ENCODE results near the gene IFNK.

IFNK gene

DNA sequence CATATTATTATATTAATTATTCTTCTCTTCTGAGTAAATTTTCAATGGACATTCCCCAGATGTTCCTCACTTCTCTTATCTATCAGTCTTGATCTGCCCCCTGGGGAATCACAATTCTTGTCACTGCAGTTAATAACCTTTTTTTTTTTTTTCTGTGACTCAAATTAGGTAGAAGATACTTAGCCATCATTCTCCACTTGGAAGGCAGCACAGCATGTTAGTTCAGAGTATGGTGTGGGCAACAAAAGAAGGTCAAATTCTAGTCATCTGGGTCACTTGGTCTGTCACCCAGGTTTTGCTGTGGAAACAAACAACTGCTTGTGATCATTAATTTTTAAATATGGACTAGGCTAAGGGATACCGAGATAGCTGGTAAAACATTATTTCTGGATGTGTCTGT is 13.7 kb downstream of the IFNK start:
- no peak for TF ChIP-seq EZH2phosphoT487 (IDR thresholded peaks at IDR 0.05; ENCODE audit: borderline replicate concordance, low read length)
- TF ChIP-seq, protein P1, sequence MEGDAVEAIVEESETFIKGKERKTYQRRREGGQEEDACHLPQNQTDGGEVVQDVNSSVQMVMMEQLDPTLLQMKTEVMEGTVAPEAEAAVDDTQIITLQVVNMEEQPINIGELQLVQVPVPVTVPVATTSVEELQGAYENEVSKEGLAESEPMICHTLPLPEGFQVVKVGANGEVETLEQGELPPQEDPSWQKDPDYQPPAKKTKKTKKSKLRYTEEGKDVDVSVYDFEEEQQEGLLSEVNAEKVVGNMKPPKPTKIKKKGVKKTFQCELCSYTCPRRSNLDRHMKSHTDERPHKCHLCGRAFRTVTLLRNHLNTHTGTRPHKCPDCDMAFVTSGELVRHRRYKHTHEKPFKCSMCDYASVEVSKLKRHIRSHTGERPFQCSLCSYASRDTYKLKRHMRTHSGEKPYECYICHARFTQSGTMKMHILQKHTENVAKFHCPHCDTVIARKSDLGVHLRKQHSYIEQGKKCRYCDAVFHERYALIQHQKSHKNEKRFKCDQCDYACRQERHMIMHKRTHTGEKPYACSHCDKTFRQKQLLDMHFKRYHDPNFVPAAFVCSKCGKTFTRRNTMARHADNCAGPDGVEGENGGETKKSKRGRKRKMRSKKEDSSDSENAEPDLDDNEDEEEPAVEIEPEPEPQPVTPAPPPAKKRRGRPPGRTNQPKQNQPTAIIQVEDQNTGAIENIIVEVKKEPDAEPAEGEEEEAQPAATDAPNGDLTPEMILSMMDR (IDR thresholded peaks at IDR 0.05; ENCODE audit: low read depth, low read length, poor library complexity, severe bottlenecking) = no peak
- H3K9me2 ChIP-seq (replicated peaks; ENCODE audit: control insufficient read depth, low read length) = no peaks in the 10 kb centered on the region; the same call in 1 of the 2 replicates
- peaks cover 9% of the 10 kb centered on the region for H3K4me1 ChIP-seq (ENCODE audit: control insufficient read depth, low read length)

DNA sequence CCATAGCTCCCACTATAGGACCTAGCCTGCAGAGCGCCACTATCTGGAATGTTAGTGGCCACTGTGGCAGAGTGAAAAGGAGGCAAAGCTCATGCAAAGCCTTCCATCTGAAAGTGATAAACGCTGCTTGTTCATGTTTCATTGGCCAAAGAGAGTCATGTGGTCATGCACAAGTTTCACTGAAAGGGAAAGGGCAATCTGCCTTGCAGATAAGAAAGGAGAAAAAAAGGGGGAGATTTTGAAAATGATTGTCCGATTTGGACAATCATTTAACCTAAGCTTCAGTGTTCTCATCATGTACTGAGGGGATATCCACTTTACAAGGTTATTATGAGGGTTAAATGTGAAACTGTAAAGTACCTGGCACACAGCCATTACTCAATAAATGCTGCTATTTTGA is 14.6 kb downstream of the IFNK start:
- Histone ChIP-seq H3F3A (ENCODE audit: control insufficient read depth, insufficient read depth) (no peaks in the 10 kb centered on the region), H3K4me2 (ENCODE audit: low read length) (no peak overlapping the region), H3K27me3 (ENCODE audit: control insufficient read depth, low read length) (0 out of 2 replicates have a peak, but pooled peaks cover 2% of the 10 kb centered on the region), H3K27ac (ENCODE audit: low read depth, low read length) (no peak overlapping the region), H3K9me3 (ENCODE audit: control insufficient read depth, insufficient read depth, low read length) (no peaks in the 10 kb centered on the region), H3K9me2 (replicated peaks; ENCODE audit: control insufficient read depth, low read length) (no peaks in the 10 kb centered on the region; the same call in 1 of the 2 replicates), H4K20me1 (ENCODE audit: control insufficient read depth, insufficient read depth, low read depth, low read length) (no peaks in the 10 kb centered on the region), H3K79me2 (ENCODE audit: control insufficient read depth, low read length) (no peaks in the 10 kb centered on the region), H3K4me1 (ENCODE audit: control insufficient read depth, low read length) (peaks cover 9% of the 10 kb centered on the region), H3K4me3 (ENCODE audit: low read length) (no peak overlapping the region), H3K36me3 (ENCODE audit: control insufficient read depth, low read length) (no peaks in the 10 kb centered on the region)
- no peak for TF ChIP-seq EZH2phosphoT487 (IDR thresholded peaks at IDR 0.05; ENCODE audit: borderline replicate concordance, low read length)
- TF ChIP-seq, protein P1 (IDR thresholded peaks at IDR 0.05; ENCODE audit: low read depth, low read length, poor library complexity, severe bottlenecking) = no peak

More for the DNA sequence above, 13.7 kb downstream of the IFNK start:
- no peak overlapping the region for H3K27ac ChIP-seq (ENCODE audit: low read depth, low read length)
- no peaks in the 10 kb centered on the region for H4K20me1 ChIP-seq (ENCODE audit: control insufficient read depth, insufficient read depth, low read depth, low read length)
- no peaks in the 10 kb centered on the region for H3K9me3 ChIP-seq (ENCODE audit: control insufficient read depth, insufficient read depth, low read length)
- no peaks in the 10 kb centered on the region for H3K36me3 ChIP-seq (ENCODE audit: control insufficient read depth, low read length)
- no peak overlapping the region for H3K4me2 ChIP-seq (ENCODE audit: low read length)
- no peak overlapping the region for H3K4me3 ChIP-seq (ENCODE audit: low read length)
- peaks cover 3% of the 10 kb centered on the region; the same call in 1 of the 2 replicates for H3K27me3 ChIP-seq (ENCODE audit: control insufficient read depth, low read length)
- H3K79me2 ChIP-seq (ENCODE audit: control insufficient read depth, low read length) = no peaks in the 10 kb centered on the region
- no peaks in the 10 kb centered on the region for H3F3A ChIP-seq (ENCODE audit: control insufficient read depth, insufficient read depth)

DNA sequence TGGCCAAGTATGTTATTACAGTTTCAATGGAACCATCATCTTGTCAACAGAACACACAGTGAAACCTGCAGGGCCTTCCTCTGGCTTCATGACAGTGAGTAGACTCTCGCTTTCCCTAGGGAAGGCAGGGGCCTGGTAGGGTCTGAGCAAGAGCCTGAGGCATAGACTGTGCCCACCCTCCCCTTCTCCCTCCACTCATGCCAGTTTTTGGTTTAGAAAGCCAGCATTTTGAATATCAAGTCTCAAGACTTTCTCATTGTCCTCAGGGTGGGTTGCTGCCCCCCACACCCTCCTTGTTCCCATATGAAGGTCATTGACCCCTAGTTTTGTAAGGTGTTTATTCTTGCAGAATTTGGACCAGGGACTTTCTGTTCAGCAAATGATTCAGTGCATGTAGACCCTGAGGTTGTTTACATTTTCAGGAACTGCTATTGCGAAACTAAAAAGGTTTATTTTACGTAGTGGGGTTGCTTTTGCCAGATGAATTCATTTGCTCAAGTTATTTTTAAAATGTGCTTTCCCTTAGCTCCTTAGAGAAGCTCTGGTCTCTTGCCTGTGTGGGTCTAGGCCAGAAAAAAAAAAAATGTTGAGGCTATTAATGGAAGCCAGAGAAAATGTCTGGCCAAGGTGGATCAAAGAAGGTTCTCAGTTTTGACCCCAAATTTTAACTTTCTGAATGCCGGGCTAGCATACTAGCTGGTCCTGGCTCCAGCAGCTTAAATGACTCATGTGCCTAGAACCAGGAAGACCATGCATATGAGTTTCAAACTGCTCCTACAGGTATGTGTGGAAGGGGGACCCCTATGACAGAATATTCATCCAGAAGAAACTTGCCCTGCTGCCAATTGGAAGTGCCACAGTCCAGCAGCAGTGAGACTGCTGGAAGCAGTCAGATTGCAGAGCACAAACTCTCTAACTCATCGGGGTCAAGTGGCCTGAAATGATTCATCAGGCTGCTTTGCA is 15.7 kb downstream of the IFNK start:
- H3K4me2 ChIP-seq (ENCODE audit: low read length) = no peak overlapping the region
- H3F3A ChIP-seq (ENCODE audit: control insufficient read depth, insufficient read depth) = no peaks in the 10 kb centered on the region
- H3K4me3 ChIP-seq (ENCODE audit: low read length) = no peak overlapping the region
- H3K9me2 ChIP-seq (replicated peaks; ENCODE audit: control insufficient read depth, low read length) = no peaks in the 10 kb centered on the region; the same call in 1 of the 2 replicates
- no peaks in the 10 kb centered on the region for H3K79me2 ChIP-seq (ENCODE audit: control insufficient read depth, low read length)
- H4K20me1 ChIP-seq (ENCODE audit: control insufficient read depth, insufficient read depth, low read depth, low read length) = no peaks in the 10 kb centered on the region
- H3K36me3 ChIP-seq (ENCODE audit: control insufficient read depth, low read length) = no peaks in the 10 kb centered on the region
- peaks cover 1% of the 10 kb centered on the region for H3K4me1 ChIP-seq (ENCODE audit: control insufficient read depth, low read length)
- H3K27me3 ChIP-seq (ENCODE audit: control insufficient read depth, low read length) = 0 out of 2 replicates have a peak, but pooled peaks cover 2% of the 10 kb centered on the region
- TF ChIP-seq, protein P1 (IDR thresholded peaks at IDR 0.05; ENCODE audit: low read depth, low read length, poor library complexity, severe bottlenecking) = no peak
- no peak for TF ChIP-seq EZH2phosphoT487 (IDR thresholded peaks at IDR 0.05; ENCODE audit: borderline replicate concordance, low read length)
- H3K9me3 ChIP-seq (ENCODE audit: control insufficient read depth, insufficient read depth, low read length) = no peaks in the 10 kb centered on the region
- H3K27ac ChIP-seq (ENCODE audit: low read depth, low read length) = no peak overlapping the region

Measured in DOHH2 (cell line).